HG03103 (cell line): Measurements from ENCODE around the gene TCF4.

Source experiments
- ATAC-seq: cut with Tn5 transposase; IDR thresholded peaks from one replicate; pipeline ENCODE4 v1.9.1; 2021; ENCODE audit warnings: low read depth; ENCODE audit not compliant: unreplicated experiment

TCF4 gene

DNA sequence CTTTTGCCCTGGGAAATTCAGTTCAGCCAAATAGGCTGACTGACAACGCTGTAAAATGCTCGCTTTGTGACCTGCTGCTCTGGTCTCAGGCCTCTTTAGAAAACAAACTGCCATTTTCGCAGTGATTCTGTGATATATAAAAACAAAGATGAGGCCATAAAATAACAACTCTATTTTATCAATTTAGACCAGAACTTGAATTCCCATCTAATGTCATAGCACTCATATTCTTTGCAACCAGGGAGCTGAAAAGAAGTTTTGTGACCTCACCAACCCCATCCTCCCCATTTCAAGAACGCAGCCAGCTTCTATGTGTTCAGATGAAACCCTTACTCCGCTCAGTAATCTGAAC, 40.3 kb downstream of the TCF4 start:
- ATAC-seq = no peak

DNA sequence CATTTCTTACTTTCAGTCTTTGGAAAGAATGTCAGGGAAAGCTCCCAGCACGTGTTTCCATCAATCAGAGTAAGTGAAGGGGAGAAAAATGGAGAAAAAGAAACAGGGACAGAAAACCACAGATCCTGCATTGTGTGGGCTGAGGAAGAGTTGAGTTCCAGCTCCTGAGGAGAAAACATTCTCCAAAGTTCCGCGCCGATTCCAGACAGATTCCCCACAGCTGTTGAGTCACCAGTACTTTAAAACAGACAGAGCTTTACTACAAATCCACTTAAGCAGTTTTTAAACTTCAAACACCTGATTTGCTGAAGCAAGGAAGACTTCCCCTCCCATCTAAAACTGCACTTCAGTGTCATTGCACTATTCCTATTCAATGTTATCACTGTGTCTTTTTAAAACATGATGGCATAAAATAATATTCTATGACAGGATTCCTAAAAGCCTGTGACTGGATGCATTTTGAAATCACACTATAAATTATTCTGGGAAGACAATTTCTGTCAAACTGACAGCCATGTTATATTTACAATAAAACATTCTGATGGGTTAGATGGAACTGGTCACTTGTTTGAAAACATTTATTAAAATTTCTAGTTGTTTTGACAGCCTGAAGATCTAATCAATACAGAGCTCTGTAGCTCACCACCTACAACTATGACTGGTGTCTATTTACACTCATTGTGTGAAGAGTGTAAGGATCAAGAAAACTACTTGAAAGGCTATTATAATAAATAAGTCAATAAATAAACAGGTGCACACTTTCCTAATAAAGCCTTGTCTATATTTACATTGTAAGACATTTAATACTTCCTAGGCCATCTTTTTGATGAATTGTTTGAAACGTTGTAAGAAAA, 40.9 kb downstream of the TCF4 start:
- ATAC-seq = no peak

DNA sequence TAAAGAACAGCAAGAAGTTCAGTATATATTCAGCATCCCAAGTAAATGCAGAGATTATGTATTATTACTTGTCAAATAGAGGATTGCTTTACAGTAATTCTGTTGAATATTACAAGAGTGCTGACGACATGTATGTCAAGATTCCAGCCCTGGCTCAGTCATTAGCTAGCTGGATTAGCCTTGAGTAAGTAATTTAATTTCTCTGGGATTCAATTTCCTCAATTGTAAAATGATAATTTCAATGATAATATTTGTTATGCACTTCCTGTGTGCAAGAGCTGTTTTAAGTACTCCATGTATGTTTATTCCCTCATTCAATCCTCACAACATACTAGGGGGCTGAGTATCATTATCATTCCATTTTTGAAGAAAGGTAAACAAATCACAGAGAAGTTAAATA, 44.0 kb downstream of the TCF4 start:
- no peak for ATAC-seq

DNA sequence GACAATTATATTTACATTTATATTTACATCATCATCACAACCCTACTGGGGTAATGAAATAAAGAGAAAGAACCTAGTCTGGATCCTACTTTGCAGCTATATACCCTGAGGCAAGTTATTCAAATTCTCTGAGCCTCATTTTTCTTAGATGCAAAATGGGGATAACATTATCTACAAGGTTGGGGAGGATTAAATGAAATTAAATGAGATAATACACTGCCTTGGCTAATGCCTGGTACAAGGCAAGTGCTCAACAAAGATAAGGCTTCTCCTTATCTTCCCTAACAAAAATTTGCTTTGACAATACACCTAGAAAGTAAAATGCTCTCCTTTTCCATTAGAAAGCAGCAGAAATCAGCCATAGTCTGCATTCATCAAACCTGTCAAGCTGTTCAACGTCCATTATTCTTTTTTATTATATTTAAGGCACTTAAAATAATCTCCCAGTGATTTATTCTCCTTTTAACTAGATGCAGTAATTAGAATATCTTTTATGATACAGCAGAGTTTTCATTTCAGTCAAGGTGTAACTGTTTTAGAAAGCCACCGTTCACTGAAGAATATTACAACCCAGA, 44.8 kb downstream of the TCF4 start:
- ATAC-seq = no peak

DNA sequence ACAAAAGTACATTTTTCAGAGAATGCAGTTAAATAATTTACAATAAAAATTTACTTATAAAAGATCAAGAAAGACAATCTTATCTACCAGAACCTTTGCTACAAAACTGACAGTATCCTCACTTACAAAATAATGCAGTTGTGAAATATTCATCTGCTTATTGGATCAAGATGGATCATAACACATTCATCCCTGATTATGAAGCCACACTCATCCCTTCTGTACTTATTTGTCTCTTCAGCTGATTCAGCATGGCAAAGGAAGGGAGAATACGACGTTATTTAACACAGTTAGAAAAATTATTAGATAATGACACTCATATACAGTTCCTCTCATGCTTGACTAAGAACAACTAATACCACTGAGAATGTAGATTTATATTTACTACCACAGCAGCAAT, 46.4 kb downstream of the TCF4 start:
- no peak for ATAC-seq

DNA sequence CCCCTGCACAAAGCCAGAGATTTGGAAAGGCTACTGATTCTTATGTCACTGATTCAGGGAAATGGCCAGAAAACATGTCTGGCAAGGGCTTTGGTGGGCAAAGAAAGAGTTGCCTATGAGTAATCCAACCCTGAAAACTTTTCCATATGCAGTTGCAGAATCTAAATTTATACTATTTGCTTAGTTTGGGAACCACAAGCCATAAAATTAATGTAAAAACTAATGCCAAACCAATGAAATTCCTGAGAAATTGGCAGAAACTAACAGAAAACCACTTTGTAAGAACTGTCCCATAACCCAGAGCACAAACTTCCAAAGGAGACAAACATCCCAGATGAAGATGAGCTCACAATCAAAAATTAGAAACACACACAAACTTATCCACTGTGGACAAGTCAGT, 48.8 kb downstream of the TCF4 start:
- no peak for ATAC-seq

DNA sequence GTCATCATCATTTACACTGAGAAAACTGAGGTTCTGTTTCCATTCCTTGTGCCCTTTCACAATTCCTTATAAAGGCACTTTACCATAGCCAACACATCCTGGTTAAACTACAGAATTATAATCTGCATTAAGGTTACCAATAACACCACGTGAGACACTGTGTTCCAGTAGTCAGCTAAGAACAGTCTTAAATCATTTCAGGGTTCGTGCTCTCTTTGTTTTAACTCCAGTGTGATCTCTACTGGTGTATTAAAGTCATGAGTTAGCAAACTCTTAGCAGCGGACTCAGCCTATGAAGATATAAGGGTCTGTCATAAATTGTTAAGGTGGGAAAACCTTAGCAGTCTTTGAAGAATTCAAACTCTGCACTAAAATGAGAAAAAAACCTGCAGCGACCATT, 53.0 kb downstream of the TCF4 start:
- ATAC-seq = no peak

DNA sequence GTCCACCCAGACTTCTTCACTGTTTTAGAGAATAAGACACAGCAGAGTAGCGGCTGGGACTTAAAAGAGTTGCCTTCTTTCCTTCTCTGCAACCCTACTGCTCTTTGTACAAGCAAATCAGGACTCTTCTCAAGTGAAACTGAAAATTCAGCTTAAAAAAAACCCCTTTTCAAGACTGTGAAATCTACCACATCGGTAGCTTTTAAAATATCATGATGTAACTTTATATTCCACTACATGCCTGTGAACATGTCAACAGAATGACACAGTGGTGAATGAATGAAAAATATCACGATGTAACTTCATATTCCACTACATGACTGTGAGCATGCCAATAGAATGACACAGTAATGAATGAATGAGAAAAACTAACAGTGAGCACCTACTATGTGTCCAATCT, 53.4 kb downstream of the TCF4 start:
- ATAC-seq = no peak

DNA sequence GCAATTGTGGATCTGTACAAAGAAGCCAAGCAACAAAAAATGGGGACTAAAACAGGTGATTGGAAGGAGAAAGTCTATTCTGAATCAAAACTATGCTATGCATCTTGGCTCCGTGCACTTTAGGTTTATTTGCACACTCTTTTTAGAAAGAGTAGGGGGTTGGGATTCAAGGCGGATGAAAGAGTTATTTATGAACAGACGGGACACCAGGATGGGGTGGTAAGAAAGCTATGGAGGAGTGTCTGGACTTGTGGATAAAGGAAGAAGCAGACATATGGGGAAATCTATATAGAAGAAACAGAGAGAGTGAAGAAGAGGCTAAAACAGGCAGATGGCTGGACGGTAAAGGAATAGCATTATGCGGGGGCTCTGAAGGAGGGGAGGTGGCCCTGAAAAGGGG, 57.8 kb downstream of the TCF4 start:
- ATAC-seq = no peak

DNA sequence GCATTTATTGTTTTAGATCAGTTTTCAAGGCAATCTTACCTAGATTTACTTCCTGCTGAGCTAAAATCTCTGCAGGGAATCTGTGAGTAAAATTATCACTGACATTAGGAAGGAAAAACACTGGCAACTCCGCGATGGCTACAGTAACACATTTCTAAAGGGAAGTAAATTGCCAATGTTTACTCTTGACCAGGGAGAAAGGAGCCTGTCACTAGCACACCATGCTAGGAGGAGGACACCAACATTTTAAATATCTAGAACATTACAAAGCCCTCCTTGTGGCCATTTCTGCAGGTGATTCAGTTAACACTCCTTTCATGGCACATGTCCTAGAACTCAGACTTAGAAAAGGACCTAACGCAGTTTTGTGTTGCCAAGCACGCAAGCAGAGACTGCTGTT, 58.4 kb downstream of the TCF4 start:
- no peak for ATAC-seq

DNA sequence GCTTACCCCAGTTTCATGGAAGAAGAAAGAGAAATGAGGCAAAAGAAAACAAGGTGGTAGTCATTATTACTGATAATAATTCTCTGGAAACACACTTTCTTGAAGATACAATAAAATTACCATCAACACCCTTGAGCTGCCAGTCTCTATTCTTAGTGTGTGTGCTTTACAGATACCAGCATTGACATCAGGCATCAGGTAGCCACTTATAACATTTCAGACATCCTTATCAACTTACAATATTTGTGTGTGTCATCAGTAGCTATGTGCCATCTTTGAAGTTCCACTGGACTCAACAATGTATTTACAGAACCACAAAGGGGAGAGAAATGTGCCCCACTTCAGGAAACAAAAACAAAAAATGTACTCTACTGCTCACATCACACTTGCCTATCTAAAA, 62.1 kb downstream of the TCF4 start:
- no peak for ATAC-seq

DNA sequence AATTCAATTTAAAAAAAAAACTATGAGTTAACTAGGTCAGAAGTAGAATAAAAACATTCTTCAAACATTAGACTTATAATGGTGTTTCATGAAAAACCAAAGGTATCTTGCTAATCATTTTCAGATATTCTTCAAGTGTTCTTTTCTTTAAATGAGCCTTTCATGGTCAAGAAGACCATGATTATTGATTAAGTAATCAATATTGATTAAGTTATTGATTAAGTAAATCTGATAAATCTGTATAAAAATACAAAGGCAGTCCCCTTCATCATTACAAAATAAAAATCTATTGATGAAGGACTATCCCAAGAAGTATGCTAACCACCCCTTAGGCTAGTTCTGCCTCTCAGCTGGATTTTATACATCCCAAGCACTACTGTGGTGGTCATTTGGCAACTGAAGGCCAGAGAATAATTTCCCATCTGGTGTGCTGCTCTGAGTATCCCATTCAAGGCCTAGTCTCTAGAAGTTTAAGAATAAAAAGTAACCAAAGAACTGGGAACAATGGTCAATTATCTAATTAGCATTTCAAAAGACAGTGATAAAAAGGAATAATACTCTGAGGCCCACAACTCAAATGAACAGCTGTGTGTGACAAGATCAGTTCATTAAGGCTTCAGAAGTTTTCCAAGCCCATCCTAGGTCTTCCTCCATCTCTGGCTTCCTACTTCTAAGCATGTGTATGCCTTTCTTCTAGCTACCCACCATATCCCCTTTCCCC, 63.5 kb downstream of the TCF4 start:
- ATAC-seq = no peak

DNA sequence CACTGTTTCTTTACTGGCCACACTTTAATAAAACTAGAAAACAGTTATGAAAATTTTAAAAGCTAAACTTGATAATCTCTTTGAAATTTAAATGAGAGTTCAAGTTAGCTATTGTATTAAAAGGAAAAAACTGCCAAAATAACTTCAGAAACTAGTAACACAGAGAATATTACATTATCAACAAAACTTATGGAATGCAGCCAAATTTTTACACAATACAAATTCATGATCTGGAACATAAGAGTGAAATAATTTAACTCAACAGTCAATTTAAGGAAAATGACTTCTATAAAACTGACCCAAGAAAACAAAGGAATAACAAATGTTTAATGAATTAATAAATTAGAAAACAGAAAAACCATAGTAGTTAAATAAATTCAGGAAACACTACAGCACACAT, 65.0 kb downstream of the TCF4 start:
- no peak for ATAC-seq

DNA sequence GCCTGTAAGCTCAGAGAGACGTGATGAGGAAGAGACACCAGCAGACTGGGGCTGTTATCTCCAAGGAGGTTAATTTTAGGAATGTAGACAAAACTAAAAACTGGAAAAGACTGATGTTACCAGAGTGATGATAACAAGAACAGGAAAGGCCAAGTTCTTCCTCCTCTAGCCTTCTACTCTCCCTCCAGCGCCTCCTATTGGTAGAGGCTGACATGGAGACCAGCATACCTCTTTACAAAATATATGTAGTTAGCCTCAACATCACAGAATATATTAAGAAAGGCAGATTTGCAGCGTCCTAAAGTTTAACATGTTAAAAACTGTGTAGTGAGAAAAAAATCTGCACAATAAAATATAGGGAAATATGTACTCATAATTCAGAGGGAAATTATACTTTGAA, 66.0 kb downstream of the TCF4 start:
- no peak for ATAC-seq

DNA sequence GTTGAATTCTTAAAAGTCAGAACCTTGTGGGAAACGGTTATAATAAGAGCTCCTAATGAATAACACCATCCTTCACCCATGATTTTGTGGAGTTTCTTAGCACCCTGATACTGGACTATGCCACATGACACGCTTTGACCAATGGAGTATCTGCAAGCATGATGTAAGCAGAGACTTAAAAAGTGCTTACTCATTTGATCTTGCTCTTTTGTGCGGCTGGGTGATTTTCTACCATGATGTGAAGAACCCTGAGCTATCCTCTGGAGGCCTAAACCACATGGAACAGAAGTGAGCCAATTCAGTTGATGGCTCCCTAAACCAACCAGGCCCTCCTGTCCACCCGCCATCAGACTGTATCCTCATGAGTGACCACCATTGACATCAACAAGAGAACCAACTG, 70.9 kb downstream of the TCF4 start:
- no peak for ATAC-seq

DNA sequence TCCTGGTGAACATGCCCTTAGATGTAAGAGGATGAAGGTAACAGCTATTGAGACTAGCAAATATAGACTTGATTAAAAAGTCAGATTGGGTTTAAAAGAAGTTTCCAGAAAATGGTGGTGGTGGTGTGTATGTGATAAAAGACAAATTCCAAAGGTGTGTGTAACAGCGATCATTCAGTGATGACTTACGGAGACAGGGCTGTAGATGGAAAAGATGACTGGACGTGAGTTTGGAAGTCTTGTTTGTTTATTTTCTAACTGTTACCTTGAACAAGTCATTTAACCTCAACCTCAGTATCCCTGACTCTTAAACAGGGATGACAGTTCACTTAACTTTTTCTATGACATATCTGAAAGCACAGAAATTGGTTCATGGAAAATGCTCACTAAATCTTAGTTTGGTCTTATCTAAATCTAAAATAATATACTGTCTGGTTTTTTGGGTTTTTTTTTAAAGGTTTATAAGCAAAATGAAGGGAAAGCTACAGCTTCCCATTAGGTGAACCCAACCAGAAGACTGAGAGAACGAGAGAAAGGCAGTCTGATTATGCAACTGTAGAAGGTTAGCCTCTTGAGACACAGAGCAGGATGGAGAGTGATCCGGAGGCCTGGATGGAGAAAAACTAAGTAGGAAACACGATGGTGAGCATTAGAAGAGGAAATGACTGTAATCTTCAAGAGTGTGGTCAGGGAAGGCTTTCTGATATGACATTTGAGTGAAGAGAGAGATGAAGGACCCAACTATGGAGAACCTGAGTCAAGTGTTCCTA, 71.9 kb downstream of the TCF4 start:
- ATAC-seq = no peak

DNA sequence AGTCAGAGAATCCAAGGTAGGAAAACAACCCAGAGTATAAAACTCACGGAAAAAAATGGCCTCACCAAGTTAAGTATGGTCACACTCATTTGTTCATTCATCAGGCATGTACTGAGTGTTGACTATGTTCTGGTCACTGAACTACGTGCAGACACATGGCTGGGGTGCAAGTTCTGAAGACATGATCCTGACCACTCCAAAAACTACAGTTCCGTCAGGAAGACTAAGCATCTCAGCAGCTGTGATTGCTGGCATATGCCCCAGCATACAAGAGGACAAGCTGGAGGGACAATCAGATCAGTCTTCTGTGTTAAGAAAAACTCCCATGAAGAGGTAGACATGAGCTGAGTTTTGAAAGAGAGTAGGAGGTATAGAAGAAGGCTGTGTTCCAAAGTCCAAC, 72.8 kb downstream of the TCF4 start:
- ATAC-seq = no peak

DNA sequence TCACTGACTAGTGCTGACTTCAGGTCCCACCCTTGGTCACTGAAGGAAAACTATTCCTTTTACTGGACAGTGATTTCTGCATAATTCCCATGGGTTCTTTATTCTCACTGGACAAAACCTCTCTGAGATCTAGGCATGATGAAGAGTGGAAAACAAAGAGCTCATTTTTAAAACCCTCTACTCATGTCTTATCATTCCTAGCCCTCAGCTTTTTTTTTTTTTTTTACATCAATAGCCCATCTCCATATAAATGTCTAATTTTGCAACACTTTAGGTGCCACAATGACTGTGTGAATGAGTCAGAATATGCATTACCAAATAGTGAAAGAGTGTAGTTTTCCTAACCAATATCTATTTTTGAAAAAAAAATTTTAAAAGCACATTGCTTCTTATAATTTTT, 74.8 kb downstream of the TCF4 start:
- no peak for ATAC-seq

DNA sequence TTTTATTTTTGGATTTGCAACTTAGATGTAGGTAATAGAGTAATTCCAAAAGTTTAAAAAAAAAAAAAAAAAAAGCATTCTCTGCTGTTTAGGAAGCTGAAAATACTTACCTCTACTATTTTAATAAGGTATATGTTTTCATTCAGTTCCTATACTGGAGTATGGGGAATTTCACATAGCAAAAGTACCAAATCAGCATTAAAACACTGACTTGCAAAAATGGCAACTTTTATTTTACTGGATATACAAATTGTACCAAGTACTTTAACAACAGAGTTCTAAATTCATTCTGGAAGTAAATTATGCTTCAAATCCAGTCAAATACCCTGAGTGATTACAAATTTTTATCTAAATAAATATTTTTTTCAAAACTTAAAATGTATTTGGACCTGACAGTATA, 76.7 kb downstream of the TCF4 start:
- ATAC-seq = no peak

DNA sequence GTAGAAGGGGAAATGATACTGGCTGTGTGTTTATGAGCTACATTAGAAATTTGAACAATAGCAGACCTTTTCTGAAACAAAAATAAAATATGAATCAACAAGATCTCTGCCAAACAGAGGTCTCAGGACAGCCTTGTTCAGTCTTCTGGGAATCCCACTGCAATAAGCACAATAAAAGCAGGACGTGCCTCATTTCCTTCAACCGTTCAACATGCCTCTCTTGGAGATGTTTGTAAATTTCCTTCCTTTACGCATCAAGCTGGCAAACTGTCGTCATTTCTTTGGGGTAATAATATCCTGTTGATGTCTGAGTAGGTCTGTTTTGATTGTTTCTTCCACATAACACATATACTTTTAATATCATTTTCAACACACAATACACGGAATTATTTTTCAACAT, 77.2 kb downstream of the TCF4 start:
- no peak for ATAC-seq

DNA sequence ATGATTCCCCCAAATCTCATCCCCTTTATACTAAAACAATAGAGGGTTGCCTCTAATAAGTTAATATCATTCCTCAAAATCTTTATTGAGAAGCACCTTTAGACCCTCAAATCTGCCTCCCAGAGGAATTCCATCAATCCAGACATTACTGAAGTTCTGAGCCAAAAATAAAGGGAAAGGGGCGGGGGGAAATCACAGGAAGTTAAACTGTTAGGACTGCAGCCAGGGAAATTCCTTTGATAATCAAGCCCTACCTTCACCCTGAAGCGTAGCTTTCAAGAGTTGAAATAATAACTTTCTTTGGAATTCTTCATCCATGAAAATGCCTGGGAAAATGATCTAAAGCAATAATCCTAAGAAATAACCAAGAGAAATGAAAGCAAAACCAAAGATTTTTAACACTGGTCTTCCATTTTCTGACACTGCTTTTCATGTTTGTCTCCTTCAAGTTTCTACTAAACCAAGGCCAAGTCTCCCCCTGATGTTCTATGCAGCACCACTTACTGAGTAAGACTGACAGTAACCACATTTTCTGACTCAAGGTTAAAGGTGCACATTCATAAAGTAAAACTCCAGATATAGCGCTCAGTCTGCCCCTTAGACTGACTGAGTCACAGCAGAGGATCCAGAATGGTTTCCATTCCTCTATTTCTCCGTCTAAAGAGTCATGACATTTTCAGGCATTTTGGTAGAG, 78.2 kb downstream of the TCF4 start:
- peak; percentile 90 for ATAC-seq
